Measurements from ENCODE around the gene EPM2AIP1. TPM values are rescaled to one million over a fixed set of nuclear protein-coding genes. Genes with fewer than 3 reads are reported as not detected.
"Not testable (repeated sequence)": the region's sequence is repeated elsewhere in the genome, so short reads cannot be mapped to it uniquely, and the experiment has no call there.

The EPM2AIP1 gene
- total RNA-seq, 1 donor from 2014 or later = 9.5 TPM

DNA sequence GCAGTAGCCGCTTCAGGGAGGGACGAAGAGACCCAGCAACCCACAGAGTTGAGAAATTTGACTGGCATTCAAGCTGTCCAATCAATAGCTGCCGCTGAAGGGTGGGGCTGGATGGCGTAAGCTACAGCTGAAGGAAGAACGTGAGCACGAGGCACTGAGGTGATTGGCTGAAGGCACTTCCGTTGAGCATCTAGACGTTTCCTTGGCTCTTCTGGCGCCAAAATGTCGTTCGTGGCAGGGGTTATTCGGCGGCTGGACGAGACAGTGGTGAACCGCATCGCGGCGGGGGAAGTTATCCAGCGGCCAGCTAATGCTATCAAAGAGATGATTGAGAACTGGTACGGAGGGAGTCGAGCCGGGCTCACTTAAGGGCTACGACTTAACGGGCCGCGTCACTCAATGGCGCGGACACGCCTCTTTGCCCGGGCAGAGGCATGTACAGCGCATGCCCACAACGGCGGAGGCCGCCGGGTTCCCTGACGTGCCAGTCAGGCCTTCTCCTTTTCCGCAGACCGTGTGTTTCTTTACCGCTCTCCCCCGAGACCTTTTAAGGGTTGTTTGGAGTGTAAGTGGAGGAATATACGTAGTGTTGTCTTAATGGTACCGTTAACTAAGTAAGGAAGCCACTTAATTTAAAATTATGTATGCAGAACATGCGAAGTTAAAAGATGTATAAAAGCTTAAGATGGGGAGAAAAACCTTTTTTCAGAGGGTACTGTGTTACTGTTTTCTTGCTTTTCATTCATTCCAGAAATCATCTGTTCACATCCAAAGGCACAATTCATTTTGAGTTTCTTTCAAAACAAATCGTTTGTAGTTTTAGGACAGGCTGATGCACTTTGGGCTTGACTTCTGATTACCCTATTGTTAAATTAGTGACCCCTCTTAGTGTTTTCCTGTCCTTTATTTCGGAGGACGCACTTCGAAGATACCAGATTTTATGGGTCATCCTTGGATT is 674 bp upstream of the EPM2AIP1 start, which contains the start of gene MLH1:
MLH1 (plus strand) TSS at position 193 of the 958 bp plus-strand sequence; CDS start at position 223, 30 bp downstream.
- peak; percentile 99 for DNase-seq (ENCODE audit: low spot score)

DNA sequence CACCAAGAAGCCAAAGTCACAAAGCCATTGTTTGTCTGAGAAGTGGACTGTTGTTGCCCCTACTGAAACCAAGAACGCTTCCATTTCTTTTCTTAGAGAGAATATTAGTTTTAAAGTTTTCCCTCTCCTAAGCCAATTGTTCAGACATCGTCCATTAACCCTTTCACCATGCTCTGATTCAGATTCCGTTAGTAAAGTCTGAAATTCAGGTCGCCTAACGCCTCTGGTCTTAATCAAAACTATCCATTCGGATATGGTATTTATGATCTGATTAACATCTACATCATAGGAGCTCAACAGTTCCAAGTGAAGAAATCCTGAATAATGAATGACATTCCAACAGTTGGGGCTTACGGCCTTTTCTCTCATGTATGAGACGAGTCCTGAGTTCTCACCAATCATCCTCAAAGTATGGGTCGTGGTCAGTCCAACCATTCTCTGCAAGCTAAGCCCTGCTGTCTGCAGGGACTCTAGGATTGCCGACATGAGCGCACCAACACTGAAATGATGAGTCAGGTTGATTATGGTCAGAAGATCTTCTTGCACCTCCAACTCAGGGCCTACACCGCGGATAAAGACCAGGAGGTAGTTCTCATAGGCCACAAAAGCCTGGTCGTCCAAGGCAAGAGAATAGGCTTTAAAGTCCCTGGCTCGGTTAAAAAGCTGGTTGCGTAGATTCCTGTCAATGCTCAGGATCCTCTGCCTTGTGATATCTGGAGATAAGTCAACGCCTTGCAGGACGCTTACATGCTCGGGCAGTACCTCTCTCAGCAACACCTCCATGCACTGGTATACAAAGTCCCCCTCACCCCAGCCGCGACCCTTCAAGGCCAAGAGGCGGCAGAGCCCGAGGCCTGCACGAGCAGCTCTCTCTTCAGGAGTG is 767 bp downstream of the EPM2AIP1 start:
- DNase-seq (ENCODE audit: low spot score) = no peak

DNA sequence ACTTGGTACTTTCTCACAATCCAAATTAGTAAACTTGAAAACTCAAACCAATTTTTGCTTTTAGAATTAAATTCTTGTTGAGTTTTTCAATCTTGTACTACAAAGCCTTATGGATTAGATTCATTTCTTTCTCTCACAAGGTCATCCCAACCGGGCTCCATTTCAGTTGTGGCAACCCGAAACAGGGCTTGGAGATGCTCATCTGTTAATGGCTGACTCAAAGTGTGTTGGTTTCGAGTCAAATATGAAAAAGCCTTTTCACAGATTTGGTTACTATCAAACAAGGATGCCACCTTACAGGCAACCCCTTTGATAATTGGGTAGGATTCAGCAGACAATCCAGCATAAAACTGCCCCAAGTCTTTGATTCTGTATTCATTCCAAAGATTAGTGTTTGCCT is 1.8 kb downstream of the EPM2AIP1 start:
- no peak for DNase-seq (ENCODE audit: low spot score)

- no peak for DNase-seq (ENCODE audit: low spot score)
Measured at GRCh38 chr3:36989568-36989967, 3.4 kb downstream of the EPM2AIP1 start.

GRCh38 chr3:36989005-36989404 is 3.9 kb downstream of the EPM2AIP1 start:
- no peak for DNase-seq (ENCODE audit: low spot score)

DNA sequence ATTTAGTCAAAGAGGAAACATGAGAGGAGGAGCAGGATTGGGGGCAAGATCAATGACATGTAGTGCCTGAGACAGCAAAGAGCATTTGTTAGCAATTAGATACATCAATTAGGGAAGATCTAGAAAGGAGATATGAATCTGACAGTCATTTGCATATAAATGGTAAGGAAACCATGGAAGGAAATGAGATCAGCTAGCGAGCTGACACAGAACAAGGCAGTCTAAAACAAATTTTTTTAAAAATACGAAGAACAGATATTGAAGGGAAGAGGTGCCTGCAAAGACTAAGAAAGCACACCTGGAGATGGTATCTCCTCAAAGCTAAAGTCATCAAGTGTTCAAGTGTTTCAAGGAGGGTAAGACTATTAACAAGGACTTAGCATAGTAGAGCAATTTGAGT is 4.6 kb downstream of the EPM2AIP1 start:
- no peak for DNase-seq (ENCODE audit: low spot score)

DNA sequence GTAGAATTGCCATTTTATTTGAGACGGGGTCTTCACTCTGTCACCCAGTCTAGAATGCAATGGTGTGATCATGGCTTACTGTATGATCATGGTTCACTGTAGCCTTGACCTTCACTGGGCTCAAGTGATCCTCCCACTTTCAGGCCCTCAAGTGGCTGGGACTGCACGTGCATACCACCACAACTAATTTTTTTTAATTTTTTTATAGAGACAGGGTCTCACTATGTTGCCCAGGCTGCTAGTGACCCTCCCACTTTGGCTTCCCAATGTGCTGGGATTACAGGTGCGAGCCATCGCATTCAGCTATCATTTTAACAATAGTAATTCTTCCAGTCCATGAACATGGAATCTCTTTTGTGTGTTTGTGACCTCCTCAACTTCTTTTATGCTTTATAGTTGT is 11.9 kb downstream of the EPM2AIP1 start:
- no peak for DNase-seq (ENCODE audit: low spot score)

DNA sequence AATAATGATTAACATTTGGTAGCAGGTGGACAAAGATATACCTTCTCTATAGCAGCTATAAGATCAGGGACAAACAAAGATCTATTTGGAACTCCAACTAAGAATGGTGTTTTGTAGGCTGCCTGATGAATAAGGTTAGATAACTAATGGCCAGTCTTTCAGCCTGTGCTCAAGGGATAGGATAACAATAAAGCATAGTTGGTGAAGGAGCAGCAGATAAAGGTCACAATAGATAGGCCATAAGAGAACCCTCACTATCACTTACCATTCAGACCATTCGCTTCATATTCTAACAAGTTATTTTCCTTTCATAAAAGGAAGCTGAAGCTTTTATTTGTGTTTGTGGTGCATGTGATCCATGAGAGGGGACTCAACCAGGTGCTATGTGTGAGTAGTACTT is 19.8 kb downstream of the EPM2AIP1 start:
- no peak for DNase-seq (ENCODE audit: low spot score)

- DNase-seq (ENCODE audit: low spot score) = no peak
Measured at GRCh38 chr3:36972163-36972562, 20.8 kb downstream of the EPM2AIP1 start.

DNA sequence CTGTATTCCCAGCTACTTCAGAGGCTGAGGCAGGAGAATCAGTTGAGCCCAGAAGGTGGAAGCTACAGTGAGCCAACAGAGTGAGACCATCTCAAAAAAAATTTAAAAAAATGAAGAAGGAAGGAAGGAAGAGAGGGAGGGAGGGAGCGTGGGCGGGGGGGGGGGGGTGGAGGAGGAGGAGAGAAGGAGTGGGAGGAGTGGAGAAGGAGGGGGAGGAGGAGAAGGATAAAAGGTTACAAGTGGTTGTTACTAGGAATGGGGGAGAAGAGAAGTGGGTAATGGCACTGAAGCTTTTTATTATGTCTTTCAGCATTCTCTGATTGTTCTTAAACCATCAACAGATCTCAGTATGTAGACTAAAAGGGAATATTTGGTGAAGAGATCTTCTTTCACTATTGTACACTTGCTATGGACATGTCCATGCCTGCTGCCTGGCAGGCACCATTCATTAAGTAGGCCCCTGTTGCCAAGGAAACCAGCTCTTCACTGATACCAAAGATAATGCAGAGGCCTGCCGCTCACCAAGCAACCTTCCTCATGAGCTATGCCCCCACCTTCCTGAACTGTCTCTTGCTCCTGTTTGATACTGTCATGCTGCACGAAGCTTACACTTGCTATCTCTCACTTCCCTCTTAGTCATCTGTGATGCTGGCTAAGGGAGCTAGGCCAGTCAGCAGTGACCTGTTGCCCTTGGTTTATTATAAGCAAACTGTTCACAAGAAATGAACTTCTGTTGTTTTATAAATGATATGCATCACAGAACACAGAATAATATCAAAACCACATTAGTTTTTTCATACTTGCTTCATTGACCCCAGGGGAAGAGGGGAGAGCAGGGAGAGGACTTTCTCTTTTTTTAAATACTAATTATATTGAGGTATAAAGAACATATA is 23.1 kb downstream of the EPM2AIP1 start:
- DNase-seq (ENCODE audit: low spot score) = no peak

DNA sequence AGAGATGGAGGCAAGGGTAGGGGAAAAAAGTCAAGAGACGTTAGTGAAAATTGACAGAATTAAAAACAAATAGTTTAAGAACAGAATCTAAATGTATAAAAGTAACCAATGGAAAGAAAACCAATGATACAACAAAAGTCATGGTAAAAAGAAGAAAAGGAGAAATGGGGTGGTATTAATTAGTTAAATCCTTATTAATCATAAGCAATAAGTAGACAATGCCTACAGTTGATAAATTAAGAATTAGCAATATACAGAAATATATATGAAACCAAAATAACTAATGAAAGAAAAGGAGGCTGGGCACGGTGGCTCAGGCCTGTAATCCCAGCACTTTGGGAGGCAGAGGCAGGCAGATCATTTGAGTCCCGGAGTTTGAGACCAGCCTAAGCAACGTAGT is 23.8 kb downstream of the EPM2AIP1 start:
- DNase-seq (ENCODE audit: low spot score) = no peak

- DNase-seq (ENCODE audit: low spot score) = no peak
Measured at GRCh38 chr3:36965440-36965839, 27.5 kb downstream of the EPM2AIP1 start.

DNA sequence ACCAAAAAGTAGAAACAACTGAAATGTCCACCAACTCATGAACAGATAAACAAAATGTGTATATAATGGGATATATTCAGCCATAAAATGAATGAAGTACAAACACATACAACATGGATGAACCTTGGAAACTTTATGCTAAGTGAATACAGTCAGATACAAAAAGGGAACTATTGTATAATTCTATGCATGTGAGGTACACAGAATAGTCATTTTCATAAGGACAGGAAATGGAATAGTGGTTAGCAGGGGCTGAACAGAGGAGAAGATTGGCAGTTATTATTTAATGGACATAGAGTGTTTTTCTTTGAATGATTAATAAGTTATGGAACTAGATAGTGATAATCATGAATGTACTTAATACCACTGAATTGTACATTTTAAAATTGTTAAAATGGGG is 28.1 kb downstream of the EPM2AIP1 start:
- no peak for DNase-seq (ENCODE audit: low spot score)

DNA sequence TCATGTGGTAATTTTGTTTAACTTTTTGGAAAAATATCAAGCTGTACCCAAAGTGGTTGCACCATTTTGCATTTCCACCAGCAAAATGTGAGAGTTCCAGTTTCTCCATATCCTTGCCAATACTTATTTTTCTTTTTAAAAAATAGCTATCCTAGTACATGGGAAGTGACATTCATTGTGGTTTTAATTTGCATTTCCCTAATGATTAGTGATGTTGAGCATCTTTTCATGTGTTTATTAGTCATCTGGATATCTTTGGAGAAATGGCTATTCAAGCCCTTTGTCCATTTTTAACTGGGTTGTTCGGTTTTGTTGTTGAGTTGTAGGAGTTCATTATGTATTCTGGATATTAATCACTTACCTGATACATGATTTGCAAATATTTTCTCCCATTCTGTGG is 28.6 kb downstream of the EPM2AIP1 start:
- DNase-seq (ENCODE audit: low spot score) = no peak

- not testable (repeated sequence) for DNase-seq (ENCODE audit: low spot score)
Measured at GRCh38 chr3:36963008-36963407, 29.9 kb downstream of the EPM2AIP1 start.

DNA sequence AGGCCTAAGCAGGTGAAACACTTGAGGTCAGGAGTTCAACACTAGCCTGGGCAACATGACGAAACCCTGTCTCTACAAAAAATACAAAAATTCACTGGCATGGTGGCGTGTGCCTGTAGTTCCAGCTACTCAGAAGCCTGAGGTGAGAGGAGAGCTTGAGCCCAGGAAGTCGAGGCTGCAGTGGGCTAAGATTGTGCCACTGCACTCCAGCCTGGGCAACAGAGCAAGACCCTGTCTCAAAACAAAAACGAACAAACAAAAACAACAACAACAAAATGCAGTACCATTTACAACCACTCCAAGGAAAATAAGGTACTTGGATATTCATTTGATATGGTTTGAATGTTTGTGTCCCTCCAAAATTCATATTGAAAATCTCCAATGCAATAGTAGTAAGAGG is 32.4 kb downstream of the EPM2AIP1 start:
- DNase-seq (ENCODE audit: low spot score) = no peak

GRCh38 chr3:36959821-36960220 is 33.1 kb downstream of the EPM2AIP1 start:
- DNase-seq (ENCODE audit: low spot score) = no peak

DNA sequence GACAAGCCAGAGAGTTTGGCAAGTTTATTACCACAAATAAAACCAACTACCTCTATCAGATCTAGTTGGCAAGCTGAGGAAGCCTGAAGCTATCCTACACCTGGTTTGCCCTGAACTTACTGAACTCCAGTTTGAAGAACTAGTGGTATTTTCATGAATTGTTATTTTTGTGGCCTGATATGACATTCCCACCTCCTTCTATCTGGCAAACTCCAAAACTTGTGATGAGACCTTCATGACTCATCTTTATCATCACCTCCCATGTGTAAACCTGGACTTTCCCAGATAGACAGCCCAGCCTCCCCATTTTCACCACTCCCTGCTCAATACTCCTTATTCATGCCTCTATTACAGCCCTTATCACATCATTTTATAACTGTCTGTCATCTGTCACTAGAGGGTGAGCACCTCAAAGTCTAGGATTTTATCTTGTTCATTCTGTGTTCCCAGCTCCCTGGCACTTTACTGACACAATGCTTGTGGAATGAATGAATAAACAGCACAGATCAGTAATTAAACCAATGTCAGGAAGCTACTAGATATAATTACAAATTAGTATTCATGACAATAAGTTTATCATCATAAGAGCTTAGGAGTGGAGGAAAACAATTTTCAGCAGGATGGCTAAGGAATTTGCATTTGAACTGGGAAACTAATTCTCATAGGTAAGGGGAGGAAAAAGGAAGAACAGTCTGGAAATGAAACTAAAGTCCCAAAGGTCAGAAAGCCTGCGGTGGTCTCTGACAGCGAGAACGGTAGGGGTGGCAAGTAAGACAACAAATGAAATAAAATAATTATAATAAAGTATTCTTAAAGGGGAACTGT is 34.9 kb downstream of the EPM2AIP1 start:
- no peak for DNase-seq (ENCODE audit: low spot score)

DNA sequence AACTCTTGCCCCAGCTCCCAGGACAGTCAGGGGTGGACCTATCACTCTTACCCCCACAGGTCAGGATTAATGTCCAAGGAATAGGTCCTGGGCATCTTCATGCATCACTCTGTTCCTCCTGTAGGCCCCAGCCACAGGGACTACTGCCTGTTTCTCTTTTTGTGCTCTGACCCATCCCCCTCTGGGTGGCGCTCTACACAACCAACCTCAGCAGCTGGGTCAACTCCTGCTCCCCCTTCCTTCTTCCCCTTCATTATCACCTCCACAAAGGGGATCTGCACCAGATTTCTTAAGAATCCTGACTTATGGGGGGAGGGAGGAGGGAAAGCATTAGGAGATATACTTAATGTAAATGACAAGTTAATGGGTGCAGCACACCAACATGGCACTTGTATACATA is 35.9 kb downstream of the EPM2AIP1 start:
- DNase-seq (ENCODE audit: low spot score) = no peak

GRCh38 chr3:36956155-36956554 is 36.8 kb downstream of the EPM2AIP1 start:
- no peak for DNase-seq (ENCODE audit: low spot score)
